Ramos (cell line): ENCODE results near the gene SH3TC1.

Experiments used
- in situ Hi-C: fragments of 300-500 bp; cut with MboI; formaldehyde crosslinking; loops from one replicate; pipeline ENCODE4 v1.14.3; 2022; ENCODE audit warnings: low sequenced_read_pairs; ENCODE audit not compliant: unreplicated experiment

SH3TC1 gene

DNA sequence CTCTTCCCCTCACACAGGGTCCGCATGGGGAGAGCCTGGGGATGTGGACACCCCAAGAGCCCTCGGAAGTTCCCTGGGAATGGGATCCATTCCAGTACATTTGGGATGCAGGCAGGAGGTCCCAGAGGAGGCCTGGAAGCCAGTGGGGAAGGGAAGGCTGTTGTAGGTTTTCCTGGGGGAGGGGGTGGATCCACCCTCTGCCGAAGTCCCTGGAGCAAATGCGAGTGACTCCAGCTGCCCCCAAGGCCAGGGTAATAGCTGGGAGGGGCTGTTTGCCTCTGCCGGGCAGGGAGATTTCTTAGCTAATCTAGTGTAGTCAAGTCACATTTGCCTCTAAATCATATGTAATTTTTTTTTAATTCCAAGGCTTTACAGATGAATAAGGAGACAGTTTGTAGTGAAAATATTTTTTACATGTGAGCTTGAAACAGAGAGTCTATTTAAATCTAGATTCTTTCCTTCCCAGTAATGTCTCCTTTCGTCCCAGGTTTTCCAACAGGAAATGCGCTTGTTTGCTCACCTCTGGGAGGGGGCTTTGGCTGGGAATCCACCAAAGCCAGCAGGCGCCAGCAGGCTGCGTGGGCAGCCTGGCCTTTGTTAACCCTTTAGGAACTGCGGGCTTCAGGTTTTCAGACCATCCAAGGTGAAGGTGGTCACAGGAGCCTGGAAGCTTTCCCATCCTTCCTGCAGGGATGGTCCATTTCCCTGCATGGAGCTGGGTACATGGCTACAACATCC, 26.8 kb downstream of the SH3TC1 start:
- in situ Hi-C loops = no loop called here

DNA sequence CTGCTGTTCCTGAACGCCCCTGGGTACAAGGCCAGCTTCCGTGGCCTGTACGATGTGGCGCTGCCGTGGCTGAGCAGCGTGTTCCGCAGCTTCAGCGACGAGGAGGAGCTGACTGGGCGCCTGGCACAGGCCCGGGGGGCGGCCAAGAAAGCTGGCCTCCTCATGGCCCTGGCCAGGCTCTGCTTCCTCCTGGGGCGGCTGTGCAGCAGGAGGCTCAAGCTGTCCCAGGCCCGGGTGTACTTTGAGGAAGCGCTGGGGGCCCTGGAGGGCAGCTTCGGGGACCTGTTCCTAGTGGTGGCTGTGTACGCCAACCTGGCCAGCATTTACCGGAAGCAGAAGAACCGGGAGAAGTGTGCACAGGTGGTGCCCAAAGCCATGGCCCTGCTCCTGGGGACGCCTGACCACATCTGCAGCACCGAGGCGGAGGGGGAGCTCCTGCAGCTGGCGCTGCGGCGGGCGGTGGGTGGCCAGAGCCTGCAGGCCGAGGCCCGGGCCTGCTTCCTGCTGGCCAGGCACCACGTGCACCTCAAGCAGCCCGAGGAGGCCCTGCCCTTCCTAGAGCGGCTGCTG, 28.2 kb downstream of the SH3TC1 start:
- in situ Hi-C loops = no loop called here

DNA sequence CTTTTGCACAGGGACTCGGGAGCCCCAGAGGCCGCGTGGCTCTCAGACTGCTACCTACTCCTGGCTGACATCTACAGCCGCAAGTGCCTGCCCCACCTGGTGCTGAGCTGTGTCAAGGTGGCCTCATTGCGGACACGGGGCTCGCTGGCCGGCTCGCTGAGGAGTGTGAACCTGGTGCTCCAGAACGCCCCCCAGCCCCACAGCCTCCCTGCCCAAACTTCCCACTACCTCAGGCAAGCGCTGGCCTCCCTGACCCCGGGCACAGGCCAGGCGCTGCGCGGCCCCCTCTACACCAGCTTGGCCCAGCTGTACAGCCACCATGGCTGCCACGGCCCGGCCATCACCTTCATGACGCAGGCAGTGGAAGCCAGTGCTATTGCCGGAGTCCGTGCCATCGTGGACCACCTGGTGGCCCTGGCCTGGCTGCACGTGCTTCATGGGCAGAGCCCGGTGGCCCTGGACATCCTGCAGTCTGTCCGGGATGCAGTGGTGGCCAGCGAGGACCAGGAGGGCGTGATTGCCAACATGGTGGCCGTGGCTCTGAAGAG, 28.8 kb downstream of the SH3TC1 start:
- in situ Hi-C loops = no loop called here

DNA sequence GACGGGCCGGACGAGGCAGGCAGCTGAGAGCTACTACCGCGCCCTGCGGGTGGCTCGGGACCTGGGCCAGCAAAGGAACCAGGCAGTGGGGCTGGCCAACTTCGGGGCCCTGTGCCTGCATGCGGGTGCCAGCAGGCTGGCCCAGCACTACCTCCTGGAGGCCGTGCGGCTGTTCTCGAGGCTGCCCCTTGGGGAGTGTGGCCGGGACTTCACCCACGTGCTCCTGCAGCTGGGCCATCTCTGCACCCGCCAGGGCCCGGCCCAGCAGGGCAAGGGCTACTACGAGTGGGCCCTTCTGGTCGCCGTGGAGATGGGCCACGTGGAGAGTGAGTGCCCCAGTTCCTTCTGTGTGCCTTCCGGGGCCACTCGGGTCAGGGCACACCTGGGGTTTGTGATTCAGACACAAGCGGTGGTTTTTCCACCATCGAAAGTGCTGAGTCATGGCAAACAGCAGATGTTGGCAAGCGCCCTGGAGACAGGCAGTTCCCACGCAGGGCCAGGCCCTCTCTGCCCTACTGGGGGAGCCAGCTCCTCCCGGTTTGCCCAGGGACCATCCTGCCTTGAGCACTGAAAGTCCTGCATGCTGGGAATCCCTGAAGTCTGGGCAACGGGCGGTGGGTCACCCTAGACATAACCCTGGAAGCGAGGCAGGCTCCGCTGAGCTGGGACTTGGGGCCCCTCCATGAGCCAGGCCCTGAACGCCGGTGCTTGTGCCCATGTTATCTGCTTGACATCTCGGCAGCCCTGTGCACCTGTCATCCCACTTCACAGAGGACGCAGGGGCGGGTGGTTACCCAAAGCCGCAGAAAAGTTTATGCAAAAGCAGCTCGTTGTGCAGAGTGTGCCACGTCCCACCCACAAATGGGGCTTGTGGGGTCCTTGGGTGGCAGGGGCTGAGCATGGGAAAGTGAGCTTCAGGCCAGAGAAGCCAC, 29.5 kb downstream of the SH3TC1 start:
- in situ Hi-C loops = no loop called here

DNA sequence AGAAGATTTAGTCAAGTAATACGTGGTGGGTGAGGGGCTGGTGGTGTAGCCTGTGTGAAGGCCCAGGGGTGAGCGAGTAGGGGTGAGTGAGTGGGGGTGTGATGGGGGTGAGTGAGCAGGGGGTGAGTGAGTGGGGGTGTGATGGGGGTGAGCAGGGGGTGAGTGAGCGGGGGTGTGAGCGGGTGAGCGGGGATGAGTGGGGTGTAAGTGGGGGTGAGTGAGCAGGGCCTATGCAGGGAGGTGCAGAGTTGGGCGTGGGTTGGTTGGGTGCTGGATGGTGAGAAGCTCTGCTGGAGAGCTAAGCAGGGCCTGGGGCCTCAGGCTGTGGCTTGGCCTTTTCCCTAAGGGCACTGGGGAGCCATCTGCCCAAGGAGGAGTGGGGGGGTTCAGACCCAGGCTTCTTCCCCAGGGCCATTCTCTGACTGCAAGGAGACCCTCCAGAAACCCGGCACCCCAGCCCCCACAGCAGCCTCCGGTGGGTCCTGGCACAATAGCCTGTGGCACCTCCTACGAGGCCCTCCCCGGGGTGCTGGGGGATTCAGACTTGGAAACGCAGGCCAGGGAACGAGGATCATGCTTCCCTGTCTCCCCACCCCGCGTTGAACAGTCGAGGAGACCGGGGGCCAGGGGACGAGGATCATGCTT, 30.4 kb downstream of the SH3TC1 start:
- in situ Hi-C loops = no loop called here

DNA sequence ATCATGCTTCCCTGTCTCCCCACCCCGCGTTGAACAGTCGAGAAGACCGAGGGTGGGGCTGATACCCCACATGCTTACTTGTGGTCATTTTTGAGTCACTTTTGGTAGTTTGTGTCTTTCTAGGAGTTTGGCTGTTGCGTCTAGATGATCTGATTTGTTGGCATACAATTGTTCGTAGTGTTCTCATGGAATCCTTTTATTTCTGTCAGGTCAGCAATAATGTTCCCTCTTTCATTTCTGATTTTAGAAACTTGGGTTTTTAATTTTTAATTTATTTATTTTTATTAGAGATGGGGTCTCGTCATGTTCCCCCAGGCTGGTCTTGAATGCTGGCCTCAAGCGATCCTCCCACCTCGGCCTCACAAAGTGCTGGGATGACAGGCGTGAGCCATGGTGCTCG, 30.9 kb downstream of the SH3TC1 start:
- in situ Hi-C loops = no loop called here

DNA sequence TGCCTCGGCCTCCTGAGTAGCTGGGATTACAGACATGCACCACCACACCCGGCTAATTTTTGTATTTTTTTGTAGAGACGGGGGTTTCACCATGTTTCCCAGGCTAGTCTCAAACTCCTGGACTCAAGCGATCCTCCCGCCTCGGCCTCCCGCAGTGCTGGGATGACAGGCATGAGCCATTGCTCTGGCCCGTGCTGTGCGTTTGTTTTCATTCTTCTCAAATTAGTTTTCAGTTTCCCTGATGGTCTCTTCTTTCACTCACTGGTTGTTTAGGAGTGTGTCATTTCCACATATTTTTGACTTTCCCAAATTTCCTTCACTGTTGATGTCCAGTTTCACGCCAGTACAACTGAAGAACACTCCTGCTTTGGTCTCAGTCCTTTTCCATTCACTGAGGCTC, 31.8 kb downstream of the SH3TC1 start:
- in situ Hi-C loops = no loop called here

DNA sequence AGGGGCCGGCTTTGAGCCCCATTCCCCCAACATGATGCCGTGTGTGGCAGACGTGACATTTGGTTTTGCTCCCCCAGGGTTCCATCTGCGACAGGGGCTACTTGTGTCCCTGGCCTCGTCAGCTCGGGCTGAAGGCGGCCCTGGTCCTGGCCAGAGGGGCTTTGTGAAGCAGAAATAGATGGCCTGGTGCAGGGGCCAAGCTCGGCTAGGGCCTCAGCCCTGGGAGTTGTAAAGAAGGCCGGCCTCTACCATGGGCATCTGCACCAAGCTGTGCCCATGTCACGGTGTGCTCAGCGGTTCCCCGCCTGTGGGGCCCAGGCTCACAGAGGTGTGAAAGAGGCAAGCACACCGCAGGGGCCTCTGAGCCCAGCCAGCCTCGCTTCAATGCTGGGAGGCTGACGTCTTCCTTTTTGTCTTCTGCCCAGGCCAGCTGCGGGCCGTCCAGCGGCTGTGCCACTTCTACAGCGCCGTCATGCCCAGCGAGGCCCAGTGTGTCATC, 32.5 kb downstream of the SH3TC1 start:
- in situ Hi-C loops = no loop called here

DNA sequence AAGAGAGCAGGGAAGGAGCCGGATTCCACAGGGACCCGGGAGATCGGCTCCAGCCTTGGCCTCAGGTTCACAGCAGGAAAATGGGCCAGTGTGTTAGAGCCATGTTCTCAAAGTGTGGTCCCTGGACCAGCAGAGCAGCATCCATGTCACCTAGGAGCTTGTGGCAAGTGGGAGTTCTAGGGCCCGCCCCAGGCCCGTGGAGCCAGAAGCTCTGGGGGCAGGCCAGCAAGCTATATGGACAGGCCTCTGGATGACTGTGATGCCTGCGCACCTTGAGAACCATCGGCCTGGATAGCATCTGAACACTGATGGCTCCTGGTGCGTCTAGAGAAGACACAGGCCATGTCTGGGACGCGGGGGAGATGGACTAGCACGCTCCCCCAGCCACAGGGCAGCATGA, 33.7 kb downstream of the SH3TC1 start:
- in situ Hi-C loops = no loop called here

DNA sequence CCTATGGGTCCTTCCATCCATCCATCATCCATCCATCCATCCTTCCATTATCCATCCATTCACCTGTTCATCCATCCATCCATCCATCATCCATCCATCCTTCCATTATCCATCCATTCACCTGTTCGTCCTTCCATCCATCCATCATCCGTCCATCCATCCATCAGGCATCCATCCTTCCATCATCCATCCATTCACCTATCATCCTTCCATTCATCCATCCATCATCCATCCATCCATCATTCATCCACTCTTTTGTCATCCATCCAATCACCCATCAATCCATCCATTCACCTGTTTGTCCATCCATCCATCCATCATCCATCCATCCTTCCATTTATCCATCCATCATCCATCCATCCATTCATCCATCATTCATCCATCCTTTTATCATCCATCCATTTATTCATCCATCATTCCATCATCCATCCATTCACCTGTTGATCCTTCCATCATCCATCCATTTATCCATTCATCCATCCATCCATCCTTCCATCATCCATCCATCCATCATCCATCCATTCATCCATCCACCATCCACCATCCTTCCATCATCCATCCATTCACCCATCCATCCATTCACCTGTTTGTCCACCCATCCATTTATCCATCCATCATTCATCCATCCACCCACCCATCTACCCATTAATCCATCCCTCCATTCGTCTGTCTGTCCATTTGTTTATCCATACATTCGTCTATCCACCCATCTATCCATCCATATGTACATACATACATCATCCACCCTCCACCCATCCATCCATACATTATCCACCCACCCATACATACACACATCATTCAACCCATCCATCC, 34.8 kb downstream of the SH3TC1 start:
- in situ Hi-C loops = no loop called here

DNA sequence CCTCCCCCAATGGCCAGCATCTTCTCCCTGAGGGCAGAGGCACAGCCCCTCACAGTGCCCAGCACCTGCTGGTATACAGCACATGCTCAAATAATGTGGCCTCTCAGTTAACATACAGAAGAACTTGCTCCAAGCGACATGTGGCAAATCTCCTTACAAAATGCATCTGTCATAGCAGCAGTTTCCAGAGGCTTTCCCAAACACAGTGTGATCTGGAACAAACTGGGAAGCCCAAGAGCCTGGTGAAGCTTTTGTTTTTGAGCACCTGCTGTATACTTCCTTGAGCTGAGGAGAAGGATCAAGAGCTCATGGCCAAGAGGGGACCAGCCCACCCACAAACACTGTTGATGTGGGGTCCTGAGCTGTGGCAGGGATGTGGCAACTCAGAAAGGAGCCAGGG, 35.6 kb downstream of the SH3TC1 start:
- in situ Hi-C loops = no loop called here

DNA sequence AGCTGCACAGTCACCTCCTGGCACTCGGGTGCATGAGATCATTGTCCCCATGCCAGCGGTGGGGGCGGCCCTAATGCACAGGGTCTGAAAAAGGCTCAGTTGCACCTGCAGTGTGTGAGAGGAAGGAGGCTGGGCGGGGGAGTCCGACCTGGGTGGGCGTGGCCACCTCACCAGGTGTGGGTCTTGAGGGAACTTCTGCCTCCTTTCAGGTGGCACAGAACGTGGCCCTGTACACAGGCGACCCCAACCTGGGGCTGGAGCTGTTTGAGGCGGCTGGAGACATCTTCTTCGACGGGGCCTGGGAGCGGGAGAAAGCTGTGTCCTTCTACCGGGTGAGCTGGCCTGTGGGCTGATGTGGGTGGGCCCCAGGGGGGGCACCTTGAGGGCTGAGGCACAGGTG, 36.1 kb downstream of the SH3TC1 start:
- in situ Hi-C loops = no loop called here

DNA sequence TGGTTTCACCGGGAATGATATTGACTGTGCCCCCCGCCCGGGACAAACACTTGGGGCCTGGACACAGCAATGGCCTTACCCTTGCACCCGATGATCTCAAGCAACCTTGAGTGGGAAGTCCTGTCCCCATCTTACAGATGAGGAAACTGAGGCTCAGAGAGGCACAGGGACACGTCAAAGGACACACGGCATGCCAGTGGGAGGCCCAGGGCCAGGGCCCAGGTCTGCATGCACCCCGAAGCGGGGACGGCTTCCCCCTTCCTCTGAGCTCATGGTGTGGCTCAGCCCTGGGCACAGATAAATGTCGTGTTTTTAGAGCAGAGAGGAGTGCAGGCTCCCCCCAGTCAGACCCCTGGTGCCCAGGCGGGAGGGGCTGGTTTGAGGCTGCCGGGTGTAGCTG, 36.6 kb downstream of the SH3TC1 start:
- in situ Hi-C loops = no loop called here

DNA sequence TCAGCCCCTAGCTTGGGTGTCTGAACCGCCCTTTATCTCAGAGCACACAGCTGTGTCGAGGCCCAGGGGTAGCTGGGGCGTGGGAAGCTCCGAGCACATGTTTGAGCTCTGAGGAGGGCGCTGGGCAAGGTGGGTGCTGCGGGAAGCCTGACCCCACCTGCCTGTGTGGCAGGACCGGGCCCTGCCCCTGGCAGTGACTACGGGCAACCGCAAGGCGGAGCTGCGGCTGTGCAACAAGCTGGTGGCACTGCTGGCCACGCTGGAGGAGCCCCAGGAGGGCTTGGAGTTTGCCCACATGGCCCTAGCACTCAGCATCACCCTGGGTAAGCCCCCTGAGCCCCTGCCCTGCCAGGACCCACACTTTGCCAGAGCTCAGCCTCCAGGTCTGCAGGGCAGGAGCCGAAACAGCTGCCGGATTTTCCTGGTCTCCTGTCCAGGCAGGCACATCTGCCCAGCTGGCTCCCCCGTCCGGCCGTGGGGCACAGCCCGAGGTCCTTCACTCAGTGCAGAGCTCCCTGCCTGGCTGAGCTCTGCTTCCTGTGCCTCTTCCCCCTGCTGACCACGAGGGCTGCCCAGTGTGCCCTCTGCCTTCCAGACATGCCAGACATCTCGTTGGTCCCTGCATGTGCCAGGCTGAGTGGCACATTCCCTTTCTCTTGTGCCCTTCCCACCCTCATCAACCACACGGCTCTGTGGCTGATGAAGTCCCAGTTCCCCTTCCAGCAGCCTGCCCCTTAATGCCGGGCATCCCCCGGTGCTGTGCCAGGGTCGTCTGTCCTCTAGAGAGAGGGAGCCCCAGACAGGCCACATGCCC, 37.2 kb downstream of the SH3TC1 start:
- in situ Hi-C loops = no loop called here

DNA sequence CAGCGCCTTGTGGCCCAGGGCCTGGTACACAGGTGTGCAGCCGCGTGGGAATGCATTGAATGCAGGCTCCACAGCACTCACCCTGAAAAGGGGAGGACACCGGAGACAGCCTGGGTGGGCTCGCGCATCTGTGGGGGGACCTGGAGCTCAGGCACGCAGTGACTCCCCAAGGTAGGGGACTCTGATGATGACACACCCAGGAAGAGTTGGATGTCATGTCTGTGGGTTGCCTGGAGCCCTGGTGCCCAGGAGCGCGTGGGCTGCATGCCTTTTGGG, 37.8 kb downstream of the SH3TC1 start:
- in situ Hi-C loops = no loop called here

DNA sequence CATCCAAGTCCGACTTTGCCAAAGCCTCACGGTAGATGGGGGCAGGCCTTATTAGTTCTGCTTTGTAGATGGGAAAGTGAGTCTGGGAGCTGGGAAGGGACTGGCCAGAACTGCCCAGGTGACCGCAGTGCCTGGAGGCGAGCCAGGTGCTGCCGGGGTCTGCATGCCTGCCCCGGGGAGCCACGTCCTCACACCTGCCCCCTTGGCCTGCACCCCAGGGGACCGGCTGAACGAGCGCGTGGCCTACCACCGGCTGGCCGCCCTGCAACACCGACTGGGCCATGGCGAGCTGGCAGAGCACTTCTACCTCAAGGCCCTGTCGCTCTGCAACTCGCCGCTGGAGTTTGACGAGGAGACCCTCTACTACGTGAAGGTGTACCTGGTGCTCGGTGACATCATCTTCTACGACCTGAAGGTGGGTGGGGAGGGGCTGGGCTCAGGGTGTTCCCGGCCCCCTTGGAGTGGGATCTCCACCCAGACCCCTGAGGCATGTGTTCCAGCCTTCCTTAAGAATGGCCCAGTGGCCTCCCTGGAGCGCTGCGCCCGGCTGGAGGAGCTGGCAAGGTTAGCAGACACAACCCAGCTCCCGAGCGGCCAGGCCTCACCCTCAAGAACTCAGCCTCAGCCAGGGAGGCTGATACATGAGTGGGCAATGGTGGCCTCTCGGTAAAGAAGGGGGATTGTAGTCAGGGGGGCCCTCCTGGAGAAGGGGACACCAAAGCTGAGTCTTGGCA, 38.3 kb downstream of the SH3TC1 start:
- in situ Hi-C loops = no loop called here

DNA sequence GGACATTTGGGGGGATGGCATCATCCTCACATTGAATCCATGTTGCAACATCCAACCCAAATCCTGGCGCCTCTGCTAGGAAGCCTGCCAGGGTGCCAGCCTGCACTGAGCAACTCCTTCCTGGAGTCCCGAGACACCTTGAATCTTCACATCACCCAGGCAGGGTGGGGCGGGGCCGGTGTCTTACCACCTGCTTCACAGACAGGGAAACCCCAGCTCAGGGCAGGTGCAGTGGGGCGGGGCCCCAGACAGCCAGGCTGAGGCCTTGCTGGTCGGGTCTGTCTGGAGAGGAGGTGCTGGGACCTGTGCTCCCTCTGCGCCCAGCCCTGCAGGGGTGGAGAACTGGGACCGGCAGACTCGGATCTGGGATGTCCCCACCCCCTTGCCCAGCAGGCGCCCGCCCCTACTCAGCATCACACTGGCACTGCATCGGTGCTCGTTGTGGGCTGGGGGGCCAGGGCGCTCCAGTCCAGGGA, 39.0 kb downstream of the SH3TC1 start:
- in situ Hi-C loops = no loop called here

DNA sequence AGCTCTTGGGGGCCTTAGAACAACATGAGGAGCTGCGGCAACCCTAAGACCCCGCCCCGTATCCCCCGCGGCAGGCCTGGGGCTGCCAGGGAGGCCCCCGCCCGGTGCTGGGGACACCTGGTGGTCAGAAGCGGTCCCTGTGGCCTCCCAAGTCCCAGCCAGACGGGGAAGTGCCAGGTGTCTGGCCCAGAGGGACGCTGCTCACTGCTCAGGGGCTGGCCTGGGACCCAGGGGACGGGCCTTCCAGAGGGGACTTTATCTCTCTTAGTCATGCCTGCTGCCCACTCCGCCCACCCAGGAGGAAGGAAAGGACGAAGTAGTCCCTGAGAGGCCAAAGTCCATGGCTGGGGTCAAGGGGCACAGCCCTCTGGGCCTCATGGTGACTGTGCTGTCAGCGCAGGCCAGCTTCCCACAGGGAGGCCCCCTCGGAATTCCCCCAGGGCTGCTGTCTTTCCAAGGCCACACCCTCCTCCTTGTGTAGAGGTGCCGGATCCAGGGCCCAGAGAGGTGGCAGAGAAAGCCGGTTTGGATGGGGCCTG, 39.5 kb downstream of the SH3TC1 start:
- in situ Hi-C loops = no loop called here
